DND-41 (cell line): ENCODE data around the gene MKS1.

Source experiments
- ATAC-seq: fragments of 200-7000 bp; cut with Tn5 transposase; 3 replicates; pipeline ENCODE4 v1.9.1; 2021; ENCODE audit warnings: low read depth; ENCODE audit not compliant: insufficient read depth
- DNase-seq: peaks from one replicate; pipeline ENCODE4 v3.0.0-alpha.2; 2020
- H2AFZ ChIP-seq: 2 replicates; pipeline ENCODE4 v1.6.0; 2012; ENCODE audit warnings: low read depth, low read length
- H3K27ac ChIP-seq: 2 replicates; pipeline ENCODE4 v1.5.1; 2012; ENCODE audit warnings: low read length, inconsistent platforms
- H3K27me3 ChIP-seq: fragments of 200-600 bp; sonication (generic); 2 replicates; pipeline ENCODE4 v1.6.0; 2012; ENCODE audit warnings: low read length, mild to moderate bottlenecking, inconsistent platforms; ENCODE audit not compliant: insufficient read depth, poor library complexity
- H3K36me3 ChIP-seq: 2 replicates; pipeline ENCODE4 v1.5.1; 2012; ENCODE audit warnings: low read length, inconsistent platforms; ENCODE audit not compliant: insufficient read depth
- H3K4me1 ChIP-seq: 2 replicates; pipeline ENCODE4 v1.5.1; 2012; ENCODE audit warnings: mild to moderate bottlenecking, low read length; ENCODE audit not compliant: insufficient read depth
- H3K4me2 ChIP-seq: 2 replicates; pipeline ENCODE4 v1.6.0; 2012; ENCODE audit warnings: mild to moderate bottlenecking, moderate library complexity, low read length, inconsistent platforms; ENCODE audit not compliant: insufficient read depth
- H3K4me3 ChIP-seq, 2 experiments: fragments of 200-600 bp in 1 of 2; shearing (Covaris generic) in 1 of 2; 2 replicates each; pipeline ENCODE4 v1.5.1; 2012 to 2016; ENCODE audit warnings: inconsistent platforms in 2 of 2, low read length in 2 of 2, mild to moderate bottlenecking in 2 of 2, low read depth in 1 of 2, moderate library complexity in 1 of 2
- H3K79me2 ChIP-seq: 2 replicates; pipeline ENCODE4 v1.6.0; 2012; ENCODE audit warnings: low read length, inconsistent platforms; ENCODE audit not compliant: insufficient read depth
- H3K9ac ChIP-seq: 2 replicates; pipeline ENCODE4 v1.6.0; 2012; ENCODE audit warnings: low read depth, mild to moderate bottlenecking, inconsistent platforms, low read length, moderate library complexity
- H3K9me3 ChIP-seq: 2 replicates; pipeline ENCODE4 v1.5.1; 2012; ENCODE audit warnings: low read length, moderate library complexity, mild to moderate bottlenecking, inconsistent platforms; ENCODE audit not compliant: insufficient read depth, severe bottlenecking
- H4K20me1 ChIP-seq: 2 replicates; pipeline ENCODE4 v1.6.0; 2012; ENCODE audit warnings: low read length; ENCODE audit not compliant: insufficient read depth
- CTCF ChIP-seq: IDR thresholded peaks from 2 replicates; pipeline ENCODE4 v1.5.1; 2012; ENCODE audit warnings: borderline replicate concordance, low read length, moderate library complexity, mild to moderate bottlenecking; ENCODE audit not compliant: poor library complexity, severe bottlenecking; ENCODE audit errors: extremely low read depth
- EZH2 ChIP-seq: IDR thresholded peaks from 3 replicates; pipeline ENCODE4 v1.6.1; 2012; ENCODE audit warnings: borderline replicate concordance, low read depth, mild to moderate bottlenecking, moderate library complexity, low read length, inconsistent platforms; ENCODE audit not compliant: severe bottlenecking

MKS1 gene

GRCh38 chr17:58192612-58193011, 26.4 kb downstream of the MKS1 start, which contains the start of gene EPX:
TSS of gene EPX (plus strand) at chr17:58192726. CDS start at chr17:58192847, 121 bp downstream.
- H3K4me3 ChIP-seq, result no peak within 1 kb of the TSS
- H3K9ac ChIP-seq, result no peak within 1 kb of the TSS
- no peaks in the 10 kb centered on the region for H3K4me1 ChIP-seq
- H3K9me3 ChIP-seq, result no peaks in the 10 kb centered on the region
- no peak for DNase-seq
- H3K4me2 ChIP-seq, result no peak within 1 kb of the TSS
- no peaks in the 10 kb centered on the region for H3K27me3 ChIP-seq
- ATAC-seq, result no peak
- TF ChIP-seq EZH2, result no peak
- H3K79me2 ChIP-seq, result no peaks in the 10 kb centered on the region
- H2AFZ ChIP-seq, result no peak within 1 kb of the TSS
- no peaks in the 10 kb centered on the region for H3K36me3 ChIP-seq
- no peaks in the 10 kb centered on the region; the same call in 1 of the 2 replicates for H4K20me1 ChIP-seq
- no peak within 1 kb of the TSS for H3K27ac ChIP-seq

GRCh38 chr17:58191241-58191896, 27.7 kb downstream of the MKS1 start:
- no peaks in the 10 kb centered on the region for H3K79me2 ChIP-seq
- no peak overlapping the region for H2AFZ ChIP-seq
- no peak overlapping the region for H3K4me3 ChIP-seq
- TF ChIP-seq CTCF (no peak), EZH2 (no peak)
- DNase-seq (no peak), ATAC-seq (no peak)
- H3K4me1 ChIP-seq, result no peaks in the 10 kb centered on the region
- H3K27me3 ChIP-seq, result no peaks in the 10 kb centered on the region
- no peaks in the 10 kb centered on the region; the same call in 1 of the 2 replicates for H4K20me1 ChIP-seq
- H3K9ac ChIP-seq, result no peak overlapping the region
- no peaks in the 10 kb centered on the region for H3K36me3 ChIP-seq
- H3K4me2 ChIP-seq, result no peak overlapping the region
- no peaks in the 10 kb centered on the region for H3K9me3 ChIP-seq
- no peak overlapping the region for H3K27ac ChIP-seq

- no peaks in the 10 kb centered on the region for H3K4me1 ChIP-seq
- no peak overlapping the region for H3K27ac ChIP-seq
- TF ChIP-seq CTCF (no peak), EZH2 (no peak)
- no peak overlapping the region for H3K9ac ChIP-seq
- no peaks in the 10 kb centered on the region for H3K9me3 ChIP-seq
- peaks cover 3% of the 10 kb centered on the region; the same call in 1 of the 2 replicates for H4K20me1 ChIP-seq
- no peak overlapping the region for H3K4me2 ChIP-seq
- no peaks in the 10 kb centered on the region for H3K27me3 ChIP-seq
- H3K79me2 ChIP-seq, result no peaks in the 10 kb centered on the region
- ATAC-seq (no peak), DNase-seq (no peak)
- no peaks in the 10 kb centered on the region for H3K36me3 ChIP-seq
- no peak overlapping the region for H2AFZ ChIP-seq
- no peak overlapping the region for H3K4me3 ChIP-seq
These were observed 29.5 kb downstream of the MKS1 start for GRCh38 chr17:58189436-58190146.

GRCh38 chr17:58187675-58188074, 31.4 kb downstream of the MKS1 start:
- DNase-seq (no peak), ATAC-seq (no peak)
- no peak overlapping the region for H3K9ac ChIP-seq
- no peak overlapping the region for H3K27ac ChIP-seq
- H2AFZ ChIP-seq, result no peak overlapping the region
- no peaks in the 10 kb centered on the region for H3K36me3 ChIP-seq
- H4K20me1 ChIP-seq, result peaks cover 3% of the 10 kb centered on the region; the same call in 1 of the 2 replicates
- H3K4me3 ChIP-seq, result no peak overlapping the region
- H3K4me1 ChIP-seq, result no peaks in the 10 kb centered on the region
- H3K4me2 ChIP-seq, result no peak overlapping the region
- TF ChIP-seq EZH2 (no peak), CTCF (no peak)
- no peaks in the 10 kb centered on the region for H3K9me3 ChIP-seq
- no peaks in the 10 kb centered on the region for H3K27me3 ChIP-seq
- H3K79me2 ChIP-seq, result no peaks in the 10 kb centered on the region
